ENCODE data around the gene MOCOS.

- TF ChIP-seq CTCF (IDR thresholded peaks at IDR 0.05) (no peak), POLR2AphosphoS5 (IDR thresholded peaks at IDR 0.05) (no peak), POLR2A (IDR thresholded peaks at IDR 0.05) (no peak), EP300 (IDR thresholded peaks at IDR 0.05; ENCODE audit: low read depth) (no peak)
Measured at GRCh38 chr18:36167692-36168218, 19.5 kb upstream of the MOCOS start.

Data from transverse colon (tissue), 4 donors.